HG03097 (cell line): ENCODE results near the gene P4HA1.
A peak's percentile ranks its signal among the peaks of the same experiment; 100 is the strongest.

Experiments
- ATAC-seq: cut with Tn5 transposase; IDR thresholded peaks from one replicate; pipeline ENCODE4 v1.9.1; 2021; ENCODE audit not compliant: unreplicated experiment, low FRiP score

Gene P4HA1

DNA sequence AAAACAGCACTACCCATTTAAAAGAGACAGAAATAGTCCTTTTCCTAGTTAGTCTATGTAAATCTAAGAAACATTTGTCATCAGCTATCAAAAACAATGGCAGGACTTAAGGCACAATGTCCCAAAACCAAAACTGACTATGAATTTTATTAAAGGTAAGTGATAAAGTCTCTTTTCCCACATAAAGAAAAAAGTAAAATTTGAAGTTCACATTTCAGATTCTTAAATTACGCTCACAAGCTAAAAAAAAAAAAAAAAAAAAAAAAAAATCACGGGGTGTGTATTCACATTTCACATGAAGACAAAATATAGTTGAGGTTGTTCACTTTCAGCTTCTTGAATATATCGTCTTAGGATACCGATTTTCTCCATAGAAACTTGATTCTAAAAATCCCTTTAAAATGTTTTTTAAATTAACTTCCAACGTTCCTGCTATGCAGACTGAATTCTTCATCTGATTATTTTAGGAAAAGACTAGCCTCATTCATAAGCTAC, 1.6 kb downstream of the P4HA1 start:
- no peak for ATAC-seq

DNA sequence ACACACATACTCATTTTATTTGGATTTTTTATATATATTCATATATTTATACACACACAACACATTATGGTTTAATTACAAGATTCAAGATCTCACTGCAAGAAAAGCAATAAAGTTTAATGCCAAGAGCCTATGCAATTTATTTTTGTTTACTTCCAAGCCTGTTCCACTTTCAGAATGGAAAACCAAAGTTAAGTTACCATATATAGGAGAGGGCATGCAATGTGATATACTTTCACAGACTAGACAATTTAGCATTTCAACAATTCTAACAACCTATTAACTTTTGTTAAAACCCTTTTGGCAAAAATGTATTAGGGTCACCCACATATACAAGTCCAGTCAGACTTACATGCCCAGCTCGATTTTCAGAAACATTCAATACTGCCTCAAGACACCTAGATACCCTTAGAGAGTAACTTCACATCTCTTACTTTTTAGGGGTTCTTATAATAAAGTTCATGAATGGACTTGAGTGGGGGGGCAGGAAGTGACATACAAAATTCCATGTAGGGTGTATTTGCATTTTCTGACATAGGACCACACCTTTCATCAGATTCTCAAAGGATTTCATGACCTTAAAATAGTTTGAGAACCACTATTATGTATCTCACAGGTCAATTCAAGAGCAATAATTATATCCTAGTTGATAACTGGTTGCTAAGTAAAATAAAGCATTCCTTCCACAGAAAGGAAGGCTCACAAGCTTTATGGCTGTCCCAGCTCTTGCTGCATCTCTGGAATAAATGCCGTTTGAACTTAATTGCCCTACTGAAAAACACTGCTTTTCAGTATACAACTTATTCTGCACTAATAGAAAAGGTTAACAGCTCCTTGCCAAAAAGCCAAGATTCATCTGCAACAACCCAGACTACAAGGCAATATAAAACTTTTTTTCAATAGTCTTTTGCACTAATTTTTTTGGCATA, 2.5 kb downstream of the P4HA1 start:
- no peak for ATAC-seq

DNA sequence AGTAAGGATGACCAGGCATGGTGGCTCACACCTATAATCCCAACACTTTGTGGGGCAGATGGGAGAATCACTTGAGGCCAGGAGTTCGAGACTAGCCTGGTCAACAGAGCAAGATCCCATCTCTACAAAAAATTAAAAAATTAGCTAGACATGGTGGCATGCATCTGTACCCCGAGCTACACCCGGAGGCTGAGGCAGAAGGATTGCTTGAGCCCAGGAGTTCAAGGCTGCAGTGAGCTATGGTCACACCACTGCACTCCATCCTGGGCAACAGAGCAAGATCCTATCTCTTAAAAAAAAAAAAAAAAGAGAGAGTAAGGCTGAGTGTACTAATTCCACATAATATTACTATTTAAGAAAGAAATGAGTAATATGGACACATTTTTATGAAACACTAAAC, 3.8 kb downstream of the P4HA1 start:
- ATAC-seq: no peak

DNA sequence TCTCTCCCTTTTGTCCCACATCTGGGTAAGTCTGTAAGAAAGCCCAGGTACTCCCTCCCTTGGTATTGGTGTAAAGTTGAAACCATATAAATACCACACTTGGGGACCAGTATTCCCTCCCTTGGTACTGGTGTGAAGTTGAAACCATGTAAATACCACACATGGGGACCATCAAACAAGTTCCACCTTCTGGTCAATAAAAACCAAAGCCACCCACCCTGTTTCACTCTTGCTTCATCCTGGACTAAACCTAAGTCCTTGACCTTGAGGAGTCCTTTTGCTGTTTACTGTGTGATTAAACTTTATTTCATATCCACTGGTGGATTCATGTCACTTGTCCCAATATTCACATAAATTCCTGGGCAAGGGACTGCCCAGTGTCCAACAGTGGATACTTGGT, 8.4 kb downstream of the P4HA1 start:
- ATAC-seq: no peak

DNA sequence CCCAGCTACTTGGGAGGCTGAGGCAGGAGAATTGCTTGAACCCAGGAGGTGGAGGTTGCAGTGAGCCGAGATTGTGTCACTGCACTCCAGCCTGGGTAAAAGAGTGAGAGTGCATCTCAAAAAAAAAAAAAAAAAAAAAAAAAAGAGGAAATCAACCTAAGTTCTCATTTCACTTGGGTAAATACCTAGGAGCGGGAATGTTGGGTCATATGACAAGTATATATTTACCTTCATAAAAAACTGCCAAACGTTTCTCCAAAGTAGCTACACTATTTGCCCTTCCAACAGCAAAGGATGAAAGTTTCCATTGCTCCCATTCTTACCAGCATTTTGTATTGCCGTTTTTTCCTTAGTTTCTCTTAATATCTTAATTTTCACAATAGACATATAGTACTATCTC, 9.8 kb downstream of the P4HA1 start:
- ATAC-seq: no peak

DNA sequence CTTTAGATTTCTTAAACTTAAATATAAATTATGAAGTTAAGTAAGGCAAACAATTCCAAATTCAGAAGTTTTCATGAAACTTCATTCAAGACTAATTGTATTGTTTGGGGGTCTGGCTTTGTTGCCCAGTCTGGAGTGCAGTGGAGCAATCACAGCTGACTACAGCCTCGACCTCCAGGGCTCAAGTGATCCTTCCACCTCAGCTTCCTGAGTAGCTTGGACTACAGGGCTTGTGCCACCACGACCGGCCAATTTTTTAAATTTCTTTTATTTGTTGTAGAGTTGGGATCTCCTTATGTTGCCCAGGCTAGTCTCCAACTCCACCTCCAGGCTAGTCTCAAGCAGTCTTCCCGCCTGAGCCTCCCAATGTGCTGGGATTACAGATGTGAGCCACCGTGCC, 12.5 kb downstream of the P4HA1 start:
- no peak for ATAC-seq

DNA sequence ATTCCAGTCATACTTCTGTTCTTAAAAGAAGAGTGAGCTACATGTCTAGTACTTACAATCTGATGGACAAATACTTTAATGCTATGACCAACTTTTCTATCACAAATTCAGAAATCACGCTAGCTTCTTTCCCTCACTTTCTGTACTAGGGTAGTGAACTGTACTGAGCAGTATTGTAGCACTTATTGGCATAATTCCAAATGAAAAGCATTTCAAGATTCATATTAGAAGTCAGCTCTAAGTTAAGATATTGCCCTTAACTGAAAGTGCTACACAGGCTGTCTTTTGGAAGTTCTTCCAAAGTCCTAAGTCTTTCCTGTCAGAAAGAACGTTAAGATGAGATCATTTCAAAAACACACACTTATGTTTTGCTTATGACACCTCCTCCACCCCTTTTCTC, 13.4 kb downstream of the P4HA1 start:
- ATAC-seq: no peak

DNA sequence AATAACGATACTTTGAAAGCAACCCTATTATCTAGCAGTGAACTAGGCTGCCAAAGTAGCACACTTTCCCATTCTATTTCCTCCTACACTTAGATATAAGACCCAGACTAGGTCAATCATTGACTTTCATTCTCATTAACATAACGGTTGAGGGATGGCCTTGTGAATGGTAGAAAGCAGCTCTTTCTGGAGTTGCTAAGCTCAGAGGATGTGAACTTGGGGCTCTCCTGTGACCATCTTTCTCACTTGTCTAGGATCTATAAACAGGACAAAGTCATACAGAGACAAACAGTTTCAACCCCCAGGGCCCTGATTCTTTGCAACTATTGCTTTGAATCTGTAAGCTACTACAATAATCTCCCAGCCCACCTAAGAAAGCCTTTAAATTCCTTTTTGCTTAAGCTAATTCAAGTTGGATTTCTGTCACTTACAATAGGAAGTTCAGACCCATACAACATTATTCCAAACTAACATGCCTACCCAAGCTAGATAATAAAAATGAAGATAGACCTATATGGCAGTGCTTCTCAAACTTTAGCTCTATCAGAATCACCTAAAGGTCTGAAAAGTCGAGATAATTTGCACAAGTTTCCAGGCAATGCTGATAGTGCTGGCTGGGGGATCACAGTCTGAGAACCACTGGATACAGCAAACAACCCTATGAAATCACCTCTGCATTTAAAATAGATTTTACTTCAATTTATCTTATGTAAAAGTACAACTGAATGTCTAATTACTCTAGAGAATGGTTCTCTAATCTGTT, 16.7 kb downstream of the P4HA1 start:
- peak; percentile 75 for ATAC-seq

DNA sequence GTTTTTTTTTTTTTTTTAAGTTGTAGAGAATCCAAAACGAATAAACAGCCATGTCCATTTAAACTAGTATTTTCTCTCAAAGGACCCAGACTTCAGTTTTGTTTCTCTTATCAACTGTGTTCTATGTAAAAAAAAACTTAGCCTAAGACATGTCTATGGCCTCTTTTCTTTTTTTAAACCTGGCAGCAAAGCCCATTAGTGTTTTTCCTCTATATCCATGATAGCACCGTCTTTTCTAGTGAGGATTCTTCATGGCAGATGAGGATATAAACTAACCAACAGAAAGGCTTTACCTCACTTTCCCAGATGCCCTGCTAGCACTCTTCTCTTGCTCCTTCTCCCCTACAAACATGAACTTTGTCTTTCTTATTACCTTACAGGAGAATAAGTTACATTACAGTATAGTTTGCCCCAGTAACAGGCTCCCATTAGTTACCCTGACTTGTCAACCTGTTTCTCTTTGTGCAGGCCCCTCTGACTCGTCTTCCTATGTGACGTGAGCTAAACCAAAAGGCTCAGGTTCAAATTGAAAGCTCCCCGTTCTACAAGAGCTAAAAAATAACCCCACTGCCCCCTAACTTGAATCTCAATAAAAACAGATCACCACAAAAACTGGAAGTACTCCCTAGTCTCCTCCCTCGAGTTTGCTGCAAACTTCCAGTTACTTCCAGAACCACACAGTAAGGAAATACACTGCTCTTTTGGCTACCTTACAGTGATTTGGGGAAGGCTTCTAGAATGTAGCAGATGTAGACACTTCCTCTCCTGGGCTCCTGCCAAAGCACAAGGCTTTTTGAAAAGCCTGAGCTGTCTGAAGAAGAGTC, 20.1 kb downstream of the P4HA1 start:
- ATAC-seq: no peak

DNA sequence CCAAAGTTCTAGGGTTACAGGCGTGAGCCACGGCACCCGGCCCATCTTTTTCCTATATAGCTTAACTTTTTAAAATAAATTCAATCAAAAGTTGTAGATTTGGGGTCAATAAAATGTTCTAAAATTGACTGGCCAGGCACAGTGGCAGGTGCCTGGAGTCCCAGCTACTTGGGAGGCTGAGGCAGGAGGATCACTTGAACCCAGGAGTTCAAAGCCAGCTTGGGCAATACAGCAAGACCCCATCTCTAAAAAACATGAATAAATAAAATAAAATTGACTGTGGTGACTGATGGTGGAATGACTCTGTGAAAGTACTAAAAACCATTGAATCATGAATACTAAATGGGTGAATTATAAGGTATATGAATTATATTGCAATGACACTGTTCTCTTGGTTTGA, 20.8 kb downstream of the P4HA1 start:
- ATAC-seq: no peak

DNA sequence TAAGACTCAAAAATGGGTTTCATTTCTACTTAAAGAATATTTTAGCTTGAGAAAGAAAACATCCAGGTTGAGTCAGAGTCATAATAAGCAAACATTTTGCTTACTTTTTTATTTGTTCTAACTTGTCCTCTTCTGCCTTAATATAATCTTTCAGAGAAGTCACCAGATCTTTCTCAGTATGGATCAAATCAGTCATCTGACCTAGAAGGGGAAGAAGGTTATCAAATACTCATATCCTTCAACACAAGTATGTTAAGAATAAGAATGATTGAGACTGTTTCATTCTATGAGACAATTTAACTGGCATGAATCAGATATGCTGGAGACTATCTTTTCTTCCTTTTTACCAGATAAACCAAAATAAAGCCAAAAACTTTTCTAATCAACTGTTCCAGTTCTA, 23.0 kb downstream of the P4HA1 start:
- no peak for ATAC-seq

DNA sequence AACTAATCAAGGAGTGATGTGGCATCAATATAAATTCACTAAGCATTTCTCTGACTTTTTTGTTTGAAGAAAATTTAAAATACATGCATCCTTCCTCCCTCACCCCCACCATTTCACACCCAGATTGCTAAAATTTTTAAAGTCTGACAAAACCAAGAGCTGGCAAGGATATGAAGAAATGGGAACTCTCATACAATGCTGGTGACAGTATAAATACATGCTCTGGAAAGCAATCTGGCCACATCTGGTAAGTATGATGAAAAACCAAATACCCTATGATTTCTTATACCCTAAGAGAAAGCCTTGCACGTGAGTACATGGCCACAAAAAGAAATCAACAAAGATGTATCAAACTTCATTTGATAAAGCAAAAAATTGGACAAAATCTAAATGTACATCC, 31.2 kb downstream of the P4HA1 start:
- no peak for ATAC-seq

DNA sequence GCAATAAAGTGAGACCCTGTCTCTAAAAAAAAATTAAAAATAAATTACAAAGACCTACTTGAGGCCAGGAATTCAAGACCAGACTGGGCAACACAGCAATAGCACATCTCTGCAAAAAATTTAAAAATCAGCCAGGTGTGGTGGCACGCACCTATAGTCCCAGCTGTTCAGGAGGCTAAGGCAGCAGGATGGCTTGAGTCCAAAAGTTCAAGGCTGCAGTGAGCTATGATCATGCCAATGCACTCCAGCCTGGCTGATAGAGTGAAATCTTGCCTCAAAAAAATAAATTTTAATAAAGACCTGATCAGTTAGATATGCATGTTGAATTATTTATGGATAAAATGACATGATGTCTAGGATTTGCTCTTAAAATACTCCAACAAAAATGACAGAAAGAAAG, 34.9 kb downstream of the P4HA1 start:
- no peak for ATAC-seq

DNA sequence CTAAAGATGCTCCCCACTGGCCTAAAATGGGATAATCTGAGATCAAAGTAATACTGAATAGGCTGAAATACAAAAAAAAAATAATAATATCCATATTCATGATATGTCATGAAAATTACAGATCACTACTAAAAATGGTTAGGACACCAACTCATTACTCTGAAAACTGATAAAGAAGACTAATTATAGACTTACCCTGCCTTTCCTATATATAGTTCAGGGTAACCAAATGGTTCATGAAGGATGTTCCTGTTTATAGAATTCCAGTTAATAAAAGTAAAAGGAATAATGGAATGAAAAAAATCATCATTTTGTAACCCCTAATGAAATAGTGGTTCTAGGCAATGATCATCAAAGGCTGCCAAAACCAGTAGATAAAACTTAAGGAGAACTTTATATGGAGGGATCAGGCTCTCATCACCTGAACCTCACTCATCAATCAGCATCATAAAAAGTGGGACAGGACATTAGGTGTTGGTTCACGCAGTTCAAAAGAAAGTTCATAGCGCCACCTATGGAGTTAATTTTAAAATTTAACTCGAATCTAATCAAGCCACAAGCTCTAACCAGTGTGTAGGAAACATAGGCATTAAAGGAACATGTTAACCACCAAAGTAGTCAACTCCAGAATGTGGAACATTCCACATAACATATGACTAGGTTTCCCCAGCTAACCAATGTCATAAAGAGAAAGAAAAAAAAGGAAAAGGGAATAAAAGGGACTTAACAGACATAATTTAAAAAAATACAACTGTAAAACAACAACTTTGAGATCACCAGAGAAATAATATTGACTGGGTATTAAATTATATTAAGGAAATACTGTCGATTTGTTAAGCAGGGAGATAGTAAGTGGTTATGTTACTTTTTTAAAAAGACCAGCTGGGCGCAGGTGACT, 35.7 kb downstream of the P4HA1 start:
- ATAC-seq: no peak

DNA sequence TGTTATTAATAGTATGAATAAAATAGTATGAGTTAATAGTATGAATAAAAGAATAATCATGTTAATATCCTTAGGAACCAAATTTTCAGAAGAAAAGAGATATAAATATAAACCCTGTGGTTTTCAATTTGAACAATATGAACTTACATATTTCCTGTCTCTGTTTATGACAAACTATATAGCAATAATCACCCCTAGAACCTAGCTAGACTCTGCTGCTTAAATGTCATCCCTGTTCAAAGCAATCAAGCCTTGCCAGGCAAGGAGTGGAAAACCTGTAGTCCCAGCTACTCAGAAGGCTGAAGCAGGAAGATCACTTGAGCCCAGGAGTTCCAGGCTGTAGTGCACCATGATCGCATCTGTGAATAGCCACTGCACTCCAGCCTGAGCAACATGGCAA, 36.5 kb downstream of the P4HA1 start:
- ATAC-seq: no peak

DNA sequence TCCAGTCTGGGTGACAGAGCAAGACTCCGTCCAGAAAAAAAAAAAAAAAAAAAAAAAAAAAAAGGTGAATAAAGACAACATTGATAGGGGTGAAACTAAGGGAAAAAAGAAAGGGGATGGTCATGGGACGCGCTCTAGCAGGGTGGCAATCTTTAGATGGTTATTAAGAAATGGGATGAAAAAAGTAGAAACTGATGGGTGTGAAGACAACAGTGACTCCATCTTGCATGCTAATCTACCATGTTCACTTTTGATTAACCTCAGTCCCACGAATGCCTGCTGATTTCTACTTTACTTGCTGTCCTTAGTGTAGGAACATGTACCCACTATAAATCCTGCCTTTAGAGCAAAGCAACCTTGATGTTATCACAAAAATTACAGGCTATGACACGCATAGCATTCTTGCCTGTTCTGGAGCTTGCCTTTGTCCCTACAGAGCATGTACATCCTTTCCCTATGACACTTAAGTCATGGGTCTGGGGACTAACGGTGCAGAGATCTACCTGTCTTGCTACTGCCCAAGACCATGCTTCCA, 38.5 kb downstream of the P4HA1 start:
- ATAC-seq: no peak

DNA sequence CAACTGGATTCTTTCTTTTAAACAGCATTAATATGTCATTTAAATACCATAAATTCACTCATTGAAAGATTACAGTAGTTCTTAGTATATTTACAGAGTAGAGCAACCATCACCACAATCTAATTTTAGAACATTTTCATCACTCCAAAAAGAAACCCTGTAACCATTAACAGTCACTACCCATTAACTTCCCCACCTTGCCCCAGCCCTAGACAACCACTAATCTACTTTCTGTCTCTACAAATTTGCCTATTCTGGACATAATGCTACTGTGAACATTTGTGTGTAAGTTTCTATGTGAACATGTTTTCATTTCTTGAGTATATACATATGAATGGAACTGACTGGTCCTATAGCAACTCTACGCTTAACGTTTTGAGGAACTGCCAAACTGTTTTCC, 42.4 kb downstream of the P4HA1 start:
- ATAC-seq: peak; percentile 89

DNA sequence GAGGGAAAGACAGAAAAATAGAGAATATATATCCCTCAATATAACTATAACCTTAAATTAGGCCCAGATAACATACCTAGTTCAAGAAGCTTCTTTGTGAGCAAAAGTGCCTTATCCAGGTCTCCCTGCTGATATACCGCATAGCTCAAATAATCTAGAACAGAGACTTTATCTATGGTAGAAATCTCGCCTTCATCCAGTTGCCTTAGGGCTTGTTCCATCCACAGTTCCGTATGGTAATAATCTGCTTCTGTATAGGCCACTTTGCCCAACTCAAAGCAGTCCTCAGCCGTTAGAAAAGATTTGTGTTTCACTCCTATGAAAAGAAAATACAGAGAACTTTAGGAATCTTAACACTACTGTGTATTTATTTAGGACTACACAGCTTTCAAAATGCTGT, 43.4 kb downstream of the P4HA1 start:
- no peak for ATAC-seq

DNA sequence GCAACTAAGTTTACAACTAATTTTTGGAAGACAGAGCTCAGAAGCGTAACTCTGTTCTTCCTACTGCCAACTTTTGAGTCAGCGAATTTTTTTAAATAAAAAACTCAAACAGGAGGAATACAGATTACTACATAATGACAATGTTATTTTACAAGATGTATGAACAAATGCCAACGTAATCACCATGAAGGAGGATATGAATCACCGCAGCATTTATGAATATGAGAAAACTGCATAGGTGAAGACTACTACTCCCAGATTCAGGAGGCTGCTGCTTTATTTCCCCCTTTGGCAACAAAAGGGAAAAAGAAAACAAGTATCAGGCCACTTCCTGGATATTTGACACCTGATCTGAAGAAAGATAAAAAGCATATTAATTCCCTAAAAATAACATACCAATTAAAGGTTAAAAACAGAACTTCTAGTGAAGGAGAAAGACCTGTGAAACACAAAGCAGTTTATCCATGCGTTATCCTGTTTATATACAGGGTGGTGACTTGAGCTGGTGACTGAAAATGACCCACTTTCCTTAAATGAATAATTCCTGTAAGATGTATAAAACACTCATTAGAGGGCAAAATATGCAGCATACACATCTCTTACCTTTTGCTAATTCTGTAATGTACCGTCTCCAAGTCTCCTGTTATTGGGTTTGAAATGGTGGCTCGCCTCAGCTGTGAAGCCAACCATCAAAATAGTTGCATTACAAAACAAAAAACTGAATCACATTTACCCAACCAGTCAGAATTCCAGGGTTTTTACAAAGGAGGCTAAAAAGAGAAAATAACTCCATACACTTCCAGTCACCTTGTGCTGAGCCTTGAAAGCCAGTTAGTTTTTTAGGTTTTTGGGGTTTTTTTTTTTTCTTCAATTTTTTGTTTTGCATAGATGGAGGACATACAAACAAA, 52.0 kb downstream of the P4HA1 start:
- no peak for ATAC-seq
